ENCODE measurements around the gene TFCP2L1.

Gene TFCP2L1

DNA sequence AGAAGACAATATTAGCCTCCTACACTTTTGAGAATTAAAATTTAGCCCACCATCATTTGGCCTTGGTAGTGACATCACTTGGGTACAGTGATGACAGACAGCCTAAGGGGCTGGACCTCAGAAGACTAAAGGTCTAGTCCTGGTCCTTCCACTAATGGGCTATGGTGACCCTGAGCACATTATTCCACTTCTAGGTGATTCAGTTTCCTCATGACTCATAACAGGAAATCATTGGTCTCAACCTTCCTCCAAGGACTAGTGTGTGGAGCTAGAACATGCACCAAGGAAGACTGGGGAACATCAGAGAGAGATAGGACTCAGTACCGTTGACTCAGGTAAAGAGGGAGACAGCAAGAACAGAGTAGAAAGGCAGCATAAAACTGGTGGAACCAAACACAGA lies 64.0 kb downstream of the TFCP2L1 start:
- Histone ChIP-seq H3K27me3 (ENCODE audit: low read length) (no peaks in the 10 kb centered on the region), H3K9me2 (replicated peaks; ENCODE audit: insufficient read depth, low read length) (no peaks in the 10 kb centered on the region), H3K4me3 (ENCODE audit: insufficient read depth, low read length, poor library complexity, severe bottlenecking) (no peak overlapping the region), H3K4me2 (ENCODE audit: low read depth, low read length, poor library complexity, severe bottlenecking) (no peak overlapping the region), H3K79me2 (ENCODE audit: insufficient read depth, low read length) (no peaks in the 10 kb centered on the region), H3K9ac (ENCODE audit: low read length) (no peak overlapping the region), H4K20me1 (ENCODE audit: low read depth, low read length) (no peaks in the 10 kb centered on the region), H3F3A (ENCODE audit: insufficient read depth) (no peaks in the 10 kb centered on the region), H3K27ac (ENCODE audit: low read depth, low read length) (no peak overlapping the region), H2AFZ (ENCODE audit: low read depth, low read length, severe bottlenecking) (no peak overlapping the region), H3K36me3 (ENCODE audit: low read length) (no peaks in the 10 kb centered on the region), H3K9me3 (ENCODE audit: insufficient read depth, low read length) (no peaks in the 10 kb centered on the region)
- no peak for TF ChIP-seq EZH2phosphoT487 (conservative IDR thresholded peaks at IDR 0.05; ENCODE audit: low read length)
- TF ChIP-seq, protein P1, sequence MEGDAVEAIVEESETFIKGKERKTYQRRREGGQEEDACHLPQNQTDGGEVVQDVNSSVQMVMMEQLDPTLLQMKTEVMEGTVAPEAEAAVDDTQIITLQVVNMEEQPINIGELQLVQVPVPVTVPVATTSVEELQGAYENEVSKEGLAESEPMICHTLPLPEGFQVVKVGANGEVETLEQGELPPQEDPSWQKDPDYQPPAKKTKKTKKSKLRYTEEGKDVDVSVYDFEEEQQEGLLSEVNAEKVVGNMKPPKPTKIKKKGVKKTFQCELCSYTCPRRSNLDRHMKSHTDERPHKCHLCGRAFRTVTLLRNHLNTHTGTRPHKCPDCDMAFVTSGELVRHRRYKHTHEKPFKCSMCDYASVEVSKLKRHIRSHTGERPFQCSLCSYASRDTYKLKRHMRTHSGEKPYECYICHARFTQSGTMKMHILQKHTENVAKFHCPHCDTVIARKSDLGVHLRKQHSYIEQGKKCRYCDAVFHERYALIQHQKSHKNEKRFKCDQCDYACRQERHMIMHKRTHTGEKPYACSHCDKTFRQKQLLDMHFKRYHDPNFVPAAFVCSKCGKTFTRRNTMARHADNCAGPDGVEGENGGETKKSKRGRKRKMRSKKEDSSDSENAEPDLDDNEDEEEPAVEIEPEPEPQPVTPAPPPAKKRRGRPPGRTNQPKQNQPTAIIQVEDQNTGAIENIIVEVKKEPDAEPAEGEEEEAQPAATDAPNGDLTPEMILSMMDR (IDR thresholded peaks at IDR 0.05; ENCODE audit: insufficient read depth, low read length, poor library complexity, severe bottlenecking) = no peak

DNA sequence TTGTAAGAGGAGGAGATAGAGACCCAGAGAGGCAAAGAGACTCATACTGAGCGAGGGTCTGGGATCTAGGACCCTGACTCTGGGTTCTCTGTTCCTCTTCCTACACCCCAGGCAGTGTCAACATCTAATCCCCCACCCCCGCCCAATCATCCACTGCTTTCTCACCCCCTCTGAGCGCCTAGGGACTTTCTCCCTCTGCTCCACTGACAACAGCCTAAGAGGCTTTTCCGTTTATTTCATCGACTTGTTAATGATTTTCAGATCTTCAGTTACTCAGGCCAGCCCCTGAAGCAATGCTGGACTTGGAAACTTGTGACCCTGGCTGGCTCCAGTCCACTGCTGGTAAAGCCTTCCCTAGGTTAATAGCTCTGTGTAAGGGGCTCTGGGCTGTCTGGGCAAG lies 65.1 kb downstream of the TFCP2L1 start:
- Histone ChIP-seq H3K27me3 (ENCODE audit: low read length) (no peaks in the 10 kb centered on the region), H3K9me2 (replicated peaks; ENCODE audit: insufficient read depth, low read length) (no peaks in the 10 kb centered on the region), H3K9ac (ENCODE audit: low read length) (no peak overlapping the region), H3K9me3 (ENCODE audit: insufficient read depth, low read length) (no peaks in the 10 kb centered on the region), H3K36me3 (ENCODE audit: low read length) (no peaks in the 10 kb centered on the region), H3K4me3 (ENCODE audit: insufficient read depth, low read length, poor library complexity, severe bottlenecking) (no peak overlapping the region), H3K27ac (ENCODE audit: low read depth, low read length) (no peak overlapping the region), H3K79me2 (ENCODE audit: insufficient read depth, low read length) (no peaks in the 10 kb centered on the region), H2AFZ (ENCODE audit: low read depth, low read length, severe bottlenecking) (no peak overlapping the region), H3K4me2 (ENCODE audit: low read depth, low read length, poor library complexity, severe bottlenecking) (no peak overlapping the region), H4K20me1 (ENCODE audit: low read depth, low read length) (no peaks in the 10 kb centered on the region), H3F3A (ENCODE audit: insufficient read depth) (no peaks in the 10 kb centered on the region)
- TF ChIP-seq, protein P1 (IDR thresholded peaks at IDR 0.05; ENCODE audit: insufficient read depth, low read length, poor library complexity, severe bottlenecking) = no peak
- no peak for TF ChIP-seq EZH2phosphoT487 (conservative IDR thresholded peaks at IDR 0.05; ENCODE audit: low read length)

DNA sequence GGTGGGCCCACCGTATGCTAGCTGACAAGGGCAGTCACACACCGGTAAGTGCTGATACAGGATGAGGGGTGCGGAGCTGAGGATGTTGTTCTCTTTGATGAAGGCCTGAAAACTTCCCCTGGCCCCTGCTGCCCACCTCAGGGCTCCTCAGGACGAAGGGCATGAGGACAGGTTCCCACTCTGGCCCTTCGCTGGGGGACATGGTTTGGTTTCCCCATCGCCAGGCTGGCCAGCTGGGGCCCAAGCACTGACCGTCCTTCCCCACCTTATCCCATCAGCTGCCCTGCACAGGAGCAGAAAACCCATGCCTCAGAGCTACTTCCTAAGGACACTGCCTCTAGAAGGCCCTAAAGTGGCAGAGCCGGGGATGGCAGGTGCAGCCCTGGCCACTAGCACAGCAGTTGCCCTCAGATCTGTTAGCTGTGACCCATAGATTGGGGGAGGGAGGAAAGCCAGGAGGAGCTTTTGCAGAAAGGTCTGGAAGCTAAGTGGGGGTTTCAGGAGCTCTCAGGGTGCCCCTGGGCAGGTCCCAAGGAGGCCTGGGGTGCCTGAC lies 66.5 kb downstream of the TFCP2L1 start:
- no peak overlapping the region for H3K4me2 ChIP-seq (ENCODE audit: low read depth, low read length, poor library complexity, severe bottlenecking)
- no peaks in the 10 kb centered on the region for H3K36me3 ChIP-seq (ENCODE audit: low read length)
- no peak overlapping the region for H3K9ac ChIP-seq (ENCODE audit: low read length)
- no peak overlapping the region for H2AFZ ChIP-seq (ENCODE audit: low read depth, low read length, severe bottlenecking)
- H3K27me3 ChIP-seq (ENCODE audit: low read length) = no peaks in the 10 kb centered on the region
- no peak overlapping the region for H3K27ac ChIP-seq (ENCODE audit: low read depth, low read length)
- H3K79me2 ChIP-seq (ENCODE audit: insufficient read depth, low read length) = no peaks in the 10 kb centered on the region
- TF ChIP-seq EZH2phosphoT487 (conservative IDR thresholded peaks at IDR 0.05; ENCODE audit: low read length) = no peak
- TF ChIP-seq, protein P1 (IDR thresholded peaks at IDR 0.05; ENCODE audit: insufficient read depth, low read length, poor library complexity, severe bottlenecking) = no peak
- no peaks in the 10 kb centered on the region for H3K9me3 ChIP-seq (ENCODE audit: insufficient read depth, low read length)
- H3K9me2 ChIP-seq (replicated peaks; ENCODE audit: insufficient read depth, low read length) = no peaks in the 10 kb centered on the region
- H3F3A ChIP-seq (ENCODE audit: insufficient read depth) = no peaks in the 10 kb centered on the region
- no peaks in the 10 kb centered on the region for H4K20me1 ChIP-seq (ENCODE audit: low read depth, low read length)
- H3K4me3 ChIP-seq (ENCODE audit: insufficient read depth, low read length, poor library complexity, severe bottlenecking) = no peak overlapping the region
